Calu3 (cell line): Measurements from ENCODE around the gene ABCA13. TPM values are rescaled to one million over a fixed set of nuclear protein-coding genes. Genes with fewer than 3 reads are reported as not detected.

Experiments used
- BruUV-seq: library from RNA; stranded (reverse); fragments of 400-500 nt; replicated peaks from 2 replicates; lab custom pipeline; 2021; lab: Mats Ljungman, UMichigan
- CTCF ChIA-PET: fragments of 300-600 bp; sonication (Branson Sonifier 250); formaldehyde crosslinking; loops from one replicate; lab custom pipeline; 2022; ENCODE audit warnings: antibody characterized with exemption; lab: Charles Lee
- DNase-seq: peaks from one replicate; pipeline ENCODE4 v3.0.0; 2022
- H3K27ac Mint-ChIP-seq: one replicate; pipeline ENCODE4 v1.8.0; 2022; ENCODE audit warnings: mixed read lengths; ENCODE audit not compliant: unreplicated experiment
- H3K27me3 Mint-ChIP-seq: one replicate; pipeline ENCODE4 v1.8.0; 2022; ENCODE audit warnings: mixed read lengths; ENCODE audit not compliant: unreplicated experiment
- H3K36me3 Mint-ChIP-seq: one replicate; pipeline ENCODE4 v1.8.0; 2022; ENCODE audit warnings: mild to moderate bottlenecking, moderate library complexity, mixed read lengths; ENCODE audit not compliant: insufficient read depth, unreplicated experiment
- H3K4me1 Mint-ChIP-seq: one replicate; pipeline ENCODE4 v1.8.0; 2022; ENCODE audit warnings: mild to moderate bottlenecking, low read depth, mixed read lengths; ENCODE audit not compliant: unreplicated experiment
- H3K4me3 Mint-ChIP-seq: one replicate; pipeline ENCODE4 v1.8.0; 2022; ENCODE audit warnings: mild to moderate bottlenecking, low read depth, moderate library complexity, mixed read lengths; ENCODE audit not compliant: unreplicated experiment
- H3K9me3 Mint-ChIP-seq: one replicate; pipeline ENCODE4 v1.8.0; 2022; ENCODE audit warnings: low read depth, mixed read lengths; ENCODE audit not compliant: unreplicated experiment
- CTCF ChIP-seq: fragments of 200-600 bp; IDR thresholded peaks from one replicate; pipeline ENCODE4 v1.8.0; 2022; ENCODE audit warnings: antibody characterized with exemption; ENCODE audit not compliant: unreplicated experiment
- intact Hi-C: fragments of 100-400 bp; cut with micrococcal nuclease; formaldehyde crosslinking; loops from one replicate; pipeline ENCODE4 v1.10.0; 2022; ENCODE audit not compliant: unreplicated experiment
- total RNA-seq: library from RNA; stranded (reverse); gene quantifications from 2 replicates; pipeline ENCODE4 v1.2.3, GENCODE V29; 2022

The ABCA13 gene
- total RNA-seq, 1 experiment from 2014 or later: 12.1 TPM

- CTCF ChIA-PET: interaction anchor here (1.3 kb wide), 1 partner anchor 38 kb away, joined by 3 read pairs; no protein-coding TSS in a partner anchor
- TF ChIP-seq CTCF: no peak
- Mint-ChIP-seq H3K36me3 (no peaks in the 10 kb centered on the region), H3K9me3 (no peaks in the 10 kb centered on the region), H3K4me3 (no peak overlapping the region), H3K4me1 (no peaks in the 10 kb centered on the region), H3K27ac (no peak overlapping the region), H3K27me3 (no peaks in the 10 kb centered on the region)
- no TSS peak for BruUV-seq
- intact Hi-C loops: no loop called here
- no peak for DNase-seq
Measured at GRCh38 chr7:48466713-48467112, 295.5 kb downstream of the ABCA13 start.

- no peak for DNase-seq
- intact Hi-C loops: no loop called here
- Mint-ChIP-seq H3K27ac (no peak overlapping the region), H3K27me3 (no peaks in the 10 kb centered on the region), H3K36me3 (no peaks in the 10 kb centered on the region), H3K4me1 (no peaks in the 10 kb centered on the region), H3K9me3 (no peaks in the 10 kb centered on the region), H3K4me3 (no peak overlapping the region)
- TF ChIP-seq CTCF: no peak
- CTCF ChIA-PET: no interaction called here
- no TSS peak for BruUV-seq
Measured at GRCh38 chr7:48471196-48471595, 299.9 kb downstream of the ABCA13 start.

- no peaks in the 10 kb centered on the region for H3K36me3 Mint-ChIP-seq
- no peak overlapping the region for H3K4me3 Mint-ChIP-seq
- no peaks in the 10 kb centered on the region for H3K9me3 Mint-ChIP-seq
- H3K4me1 Mint-ChIP-seq: no peaks in the 10 kb centered on the region
- no peak overlapping the region for H3K27ac Mint-ChIP-seq
- no peak for TF ChIP-seq CTCF
- intact Hi-C loops: no loop called here
- BruUV-seq: no TSS peak
- H3K27me3 Mint-ChIP-seq: no peaks in the 10 kb centered on the region
- CTCF ChIA-PET: no interaction called here
- no peak for DNase-seq
Measured at GRCh38 chr7:48472640-48473039, 301.4 kb downstream of the ABCA13 start.

- H3K36me3 Mint-ChIP-seq: no peaks in the 10 kb centered on the region
- TF ChIP-seq CTCF: no peak
- no peak for DNase-seq
- intact Hi-C loops: no loop called here
- no peaks in the 10 kb centered on the region for H3K27me3 Mint-ChIP-seq
- H3K27ac Mint-ChIP-seq: no peak overlapping the region
- no peak overlapping the region for H3K4me3 Mint-ChIP-seq
- peaks cover 2% of the 10 kb centered on the region for H3K9me3 Mint-ChIP-seq
- H3K4me1 Mint-ChIP-seq: no peaks in the 10 kb centered on the region
- BruUV-seq: no TSS peak
- CTCF ChIA-PET: no interaction called here
Measured at GRCh38 chr7:48473205-48473865, 302.1 kb downstream of the ABCA13 start.
